ENCODE results near the gene MED27.

MED27 gene

DNA sequence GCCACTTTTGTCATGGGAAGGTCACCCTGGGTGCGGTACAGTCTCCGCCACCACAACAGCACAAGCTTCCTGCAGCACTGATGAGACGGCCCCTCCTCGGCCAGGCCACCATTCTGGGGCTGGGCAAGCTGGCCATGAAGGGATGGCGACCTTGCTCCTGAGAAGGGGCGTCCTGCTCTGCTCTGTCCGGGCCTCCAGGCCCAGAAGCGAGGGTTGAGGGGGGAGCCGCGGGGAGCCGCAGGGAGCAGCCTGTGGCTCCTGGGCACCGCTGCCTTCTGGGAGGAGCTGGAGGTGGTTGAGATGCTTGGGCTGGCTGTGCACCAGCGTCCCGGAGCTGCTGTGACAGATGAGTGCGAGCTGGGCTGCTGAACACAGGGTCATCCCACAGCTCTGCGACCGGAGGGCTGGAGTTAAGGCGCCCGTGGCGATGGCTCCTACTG is 255.5 kb downstream of the MED27 start:
- DNase-seq (ENCODE audit: low spot score), result no peak
- TF ChIP-seq CTCF (IDR thresholded peaks at IDR 0.05; ENCODE audit: borderline replicate concordance, control extremely low read depth, extremely low read depth, insufficient read depth, missing control alignments), result no peak
- in situ Hi-C loops (cut with MboI; ENCODE audit: low sequenced_read_pairs, unreplicated experiment), result no loop called here

GRCh38 chr9:131823701-131824146 is 255.9 kb downstream of the MED27 start:
- no peak for TF ChIP-seq CTCF (IDR thresholded peaks at IDR 0.05; ENCODE audit: borderline replicate concordance, control extremely low read depth, extremely low read depth, insufficient read depth, missing control alignments)
- no peak for DNase-seq (ENCODE audit: low spot score)
- in situ Hi-C loops (cut with MboI; ENCODE audit: low sequenced_read_pairs, unreplicated experiment), result no loop called here

GRCh38 chr9:131818089-131818488 is 261.6 kb downstream of the MED27 start:
- no peak for DNase-seq (ENCODE audit: low spot score)
- in situ Hi-C loops (cut with MboI; ENCODE audit: low sequenced_read_pairs, unreplicated experiment), result no loop called here

DNA sequence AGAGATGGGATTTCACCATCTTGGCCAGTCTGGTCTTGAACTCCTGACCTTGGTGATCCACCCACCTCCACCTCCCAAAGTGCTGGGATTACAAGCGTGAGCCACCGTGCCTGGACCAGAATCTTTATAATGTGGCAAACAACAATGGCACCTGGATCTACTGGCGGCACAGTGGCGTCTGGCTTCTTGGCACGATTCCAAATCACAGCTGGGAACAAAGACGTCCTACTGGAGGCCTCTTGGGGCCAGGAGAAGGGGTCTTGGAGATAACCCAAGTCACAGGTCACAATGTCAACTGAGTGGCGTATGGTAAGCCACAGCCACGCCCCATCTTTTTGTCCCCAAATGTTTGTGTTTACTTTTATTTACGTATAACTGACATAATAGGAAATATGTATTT is 262.0 kb downstream of the MED27 start:
- in situ Hi-C loops (cut with MboI; ENCODE audit: low sequenced_read_pairs, unreplicated experiment), result no loop called here
- no peak for DNase-seq (ENCODE audit: low spot score)
- TF ChIP-seq CTCF (IDR thresholded peaks at IDR 0.05; ENCODE audit: borderline replicate concordance, control extremely low read depth, extremely low read depth, insufficient read depth, missing control alignments), result no peak

More at GRCh38 chr9:131818089-131818488, 261.6 kb downstream of the MED27 start:
- TF ChIP-seq CTCF (IDR thresholded peaks at IDR 0.05; ENCODE audit: borderline replicate concordance, control extremely low read depth, extremely low read depth, insufficient read depth, missing control alignments), result no peak

DNA sequence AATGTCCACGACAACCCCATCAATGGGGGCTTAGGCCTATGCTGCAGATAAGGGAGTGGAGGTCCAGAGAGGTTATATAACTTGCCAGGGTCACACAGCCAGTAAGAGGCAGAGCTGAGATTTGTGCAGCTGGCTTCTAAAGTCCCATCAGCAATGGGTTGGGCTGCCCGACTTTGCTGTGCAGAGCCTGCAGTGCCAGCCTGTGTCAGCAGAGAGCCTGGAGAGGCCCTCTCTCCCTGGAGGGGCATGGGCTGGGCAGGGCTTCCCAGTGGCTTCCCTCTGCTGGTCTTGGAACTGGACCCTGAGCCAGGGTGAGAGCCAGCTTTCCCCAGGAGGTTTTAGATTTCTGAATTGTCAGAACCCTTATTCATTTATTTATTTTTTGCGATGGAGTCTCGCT is 262.6 kb downstream of the MED27 start:
- no peak for DNase-seq (ENCODE audit: low spot score)
- no peak for TF ChIP-seq CTCF (IDR thresholded peaks at IDR 0.05; ENCODE audit: borderline replicate concordance, control extremely low read depth, extremely low read depth, insufficient read depth, missing control alignments)
- in situ Hi-C loops (cut with MboI; ENCODE audit: low sequenced_read_pairs, unreplicated experiment), result no loop called here

- DNase-seq (ENCODE audit: low spot score), result no peak
- in situ Hi-C loops (cut with MboI; ENCODE audit: low sequenced_read_pairs, unreplicated experiment), result no loop called here
- no peak for TF ChIP-seq CTCF (IDR thresholded peaks at IDR 0.05; ENCODE audit: borderline replicate concordance, control extremely low read depth, extremely low read depth, insufficient read depth, missing control alignments)
Measured at GRCh38 chr9:131815970-131816873, 263.4 kb downstream of the MED27 start.
